IPS DF 6.9 (cell line): ENCODE data around the gene TOGARAM1.

Source experiments
- DNase-seq: peaks from one replicate; pipeline ENCODE4 v3.0.0-alpha.2; 2013; ENCODE audit warnings: low read depth, low spot score
- H3K27ac ChIP-seq: one replicate; pipeline ENCODE4 v1.5.1; 2013; ENCODE audit warnings: low read length, control low read depth
- H3K27me3 ChIP-seq: 2 replicates; pipeline ENCODE4 v1.6.1; 2013; ENCODE audit warnings: mild to moderate bottlenecking, low read length; ENCODE audit not compliant: control insufficient read depth, insufficient read depth
- H3K36me3 ChIP-seq: 2 replicates; pipeline ENCODE4 v1.6.1; 2013; ENCODE audit warnings: low read length; ENCODE audit not compliant: control insufficient read depth, insufficient read depth
- H3K4me1 ChIP-seq: 2 replicates; pipeline ENCODE4 v1.6.1; 2013; ENCODE audit warnings: low read length; ENCODE audit not compliant: control insufficient read depth, insufficient read depth
- H3K4me3 ChIP-seq: 2 replicates; pipeline ENCODE4 v1.5.1; 2013; ENCODE audit warnings: mild to moderate bottlenecking, low read length
- H3K9me3 ChIP-seq: 2 replicates; pipeline ENCODE4 v1.6.1; 2013; ENCODE audit warnings: low read length, inconsistent platforms; ENCODE audit not compliant: control insufficient read depth, insufficient read depth
- WGBS: extraction: QIAGEN DNeasy Blood & Tissue Kit; methylation state at CpG from one replicate; pipeline ENCODE4 v1.1.7; 2013; ENCODE audit warnings: mixed read lengths, missing lambda C conversion rate; ENCODE audit not compliant: insufficient read length, insufficient coverage; 5-methylcytosine and 5-hydroxymethylcytosine counted together

The TOGARAM1 gene

DNA sequence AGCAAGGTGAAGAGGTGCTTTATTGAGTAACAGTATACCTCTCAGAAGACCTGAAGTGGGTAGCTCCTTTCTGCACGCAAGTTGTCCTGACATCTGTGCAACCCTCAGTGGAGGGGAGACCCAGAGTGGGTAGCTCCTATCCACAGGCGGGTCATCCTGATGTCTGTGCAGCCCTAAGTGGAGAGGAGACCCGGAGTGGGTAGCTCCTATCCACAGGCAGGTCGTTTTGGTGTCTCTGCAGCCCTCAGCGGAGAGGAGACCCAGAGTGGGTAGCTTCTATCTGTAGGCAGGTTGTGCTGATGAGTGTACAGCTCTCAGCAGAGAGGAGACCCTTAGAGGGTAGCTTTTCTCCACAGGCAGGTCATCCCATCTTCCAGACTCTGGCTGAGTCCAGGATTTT is 76.9 kb downstream of the TOGARAM1 start:
- WGBS = no CpG with 5 or more reads among the region's 5 CpGs
- DNase-seq = no peak
- peaks cover 2% of the 10 kb centered on the region for H3K9me3 ChIP-seq
- H3K4me1 ChIP-seq = no peaks in the 10 kb centered on the region
- no peak overlapping the region for H3K4me3 ChIP-seq
- no peaks in the 10 kb centered on the region for H3K27me3 ChIP-seq
- no peak overlapping the region for H3K27ac ChIP-seq
- peaks cover 6% of the 10 kb centered on the region for H3K36me3 ChIP-seq

GRCh38 chr14:45039390-45039789 is 77.4 kb downstream of the TOGARAM1 start:
- Histone ChIP-seq H3K4me1 (no peaks in the 10 kb centered on the region), H3K27me3 (no peaks in the 10 kb centered on the region), H3K9me3 (peaks cover 2% of the 10 kb centered on the region), H3K36me3 (peaks cover 6% of the 10 kb centered on the region), H3K27ac (no peak overlapping the region), H3K4me3 (no peak overlapping the region)
- WGBS = no CpG with 5 or more reads among the region's 2 CpGs
- no peak for DNase-seq

DNA sequence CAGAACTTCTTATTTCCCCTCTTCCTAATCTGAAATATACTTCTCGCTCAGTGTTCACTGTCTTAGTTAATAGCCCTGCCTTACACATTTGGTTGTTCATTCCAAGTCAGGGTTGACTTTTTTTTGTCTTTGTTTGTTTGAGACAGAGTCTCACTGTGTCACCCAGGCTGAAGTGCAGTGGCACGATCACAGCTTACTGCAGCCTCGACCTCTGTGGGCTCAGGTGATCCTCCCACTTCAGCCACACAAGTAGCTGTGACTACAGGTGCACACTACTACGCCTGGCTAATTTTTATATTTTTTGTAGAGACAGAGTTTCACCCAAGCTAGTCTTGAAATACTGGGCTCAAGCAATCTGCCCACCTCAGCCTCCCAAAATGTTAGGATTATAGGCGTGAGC is 79.7 kb downstream of the TOGARAM1 start:
- DNase-seq = no peak
- peaks cover 6% of the 10 kb centered on the region for H3K36me3 ChIP-seq
- H3K4me3 ChIP-seq = no peak overlapping the region
- no peak overlapping the region for H3K27ac ChIP-seq
- no CpG with 5 or more reads among the region's 5 CpGs for whole genome bisulfite sequencing
- H3K9me3 ChIP-seq = peaks cover 2% of the 10 kb centered on the region
- H3K27me3 ChIP-seq = no peaks in the 10 kb centered on the region
- no peaks in the 10 kb centered on the region for H3K4me1 ChIP-seq

DNA sequence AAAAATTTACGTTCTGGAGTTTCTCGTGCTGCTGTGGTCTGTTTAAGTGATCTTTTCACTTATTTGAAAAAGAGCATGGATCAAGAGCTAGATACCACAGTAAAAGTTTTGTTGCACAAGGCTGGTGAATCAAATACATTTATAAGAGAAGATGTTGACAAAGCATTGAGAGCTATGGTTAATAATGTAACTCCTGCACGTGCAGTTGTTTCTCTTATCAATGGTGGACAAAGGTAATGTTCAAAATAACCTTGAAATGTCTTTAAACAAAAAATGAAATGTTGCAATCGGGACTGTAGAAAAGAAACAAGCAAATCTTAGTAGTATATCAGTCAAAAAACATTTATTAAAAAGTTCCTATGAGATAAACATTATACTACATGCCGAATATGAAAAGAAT is 82.6 kb downstream of the TOGARAM1 start:
- DNase-seq = no peak
- Histone ChIP-seq H3K27ac (no peak overlapping the region), H3K36me3 (peaks cover 1% of the 10 kb centered on the region), H3K4me1 (no peaks in the 10 kb centered on the region), H3K27me3 (no peaks in the 10 kb centered on the region), H3K9me3 (no peaks in the 10 kb centered on the region), H3K4me3 (no peak overlapping the region)
- no CpG with 5 or more reads among the region's 5 CpGs for WGBS

DNA sequence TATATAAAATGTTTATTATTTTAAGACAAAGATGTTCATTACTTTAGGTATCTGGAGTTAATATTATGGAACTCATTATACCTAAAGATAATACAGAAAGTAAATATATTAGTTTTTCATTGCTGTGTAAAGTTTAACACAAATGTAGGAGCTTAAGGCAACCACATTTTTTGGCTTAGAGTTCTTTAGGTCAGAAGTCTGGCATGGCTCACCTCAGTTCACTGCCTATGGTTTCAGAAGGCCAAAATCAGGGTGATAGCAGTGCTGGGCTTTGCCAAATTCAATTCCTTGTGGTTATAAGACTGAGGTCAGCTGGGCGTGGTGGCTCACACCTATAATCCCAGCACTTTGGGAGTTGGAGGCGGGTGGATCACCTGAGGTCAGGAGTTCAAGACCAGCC is 86.4 kb downstream of the TOGARAM1 start:
- no peaks in the 10 kb centered on the region for H3K36me3 ChIP-seq
- no peaks in the 10 kb centered on the region for H3K9me3 ChIP-seq
- H3K4me1 ChIP-seq = no peaks in the 10 kb centered on the region
- H3K4me3 ChIP-seq = no peak overlapping the region
- DNase-seq = no peak
- H3K27ac ChIP-seq = no peak overlapping the region
- no peaks in the 10 kb centered on the region for H3K27me3 ChIP-seq
- WGBS = no CpG with 5 or more reads among the region's 2 CpGs

- H3K9me3 ChIP-seq = no peaks in the 10 kb centered on the region
- DNase-seq = no peak
Observed at GRCh38 chr14:45051180-45051579, 89.2 kb downstream of the TOGARAM1 start.

DNA sequence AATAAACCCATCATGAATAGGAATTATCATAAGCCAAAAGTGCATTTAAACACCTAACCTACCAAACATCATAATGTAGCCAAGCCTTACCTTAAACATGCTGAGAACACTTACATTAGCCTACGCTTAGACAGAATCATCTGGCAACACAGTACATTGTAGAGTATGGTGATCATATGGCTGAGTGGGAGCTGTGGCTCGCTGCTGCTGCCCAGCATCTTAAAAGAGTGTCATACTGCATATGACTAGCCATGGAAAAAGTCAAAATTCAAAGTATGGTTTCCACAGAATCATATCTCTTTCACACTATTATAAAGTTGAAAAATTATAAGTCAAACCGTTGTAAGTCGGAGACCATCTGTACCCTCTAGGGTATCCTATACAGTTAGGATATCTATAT is 89.9 kb downstream of the TOGARAM1 start:
- no peaks in the 10 kb centered on the region for H3K4me1 ChIP-seq
- no peak overlapping the region for H3K27ac ChIP-seq
- WGBS = no CpG with 5 or more reads among the region's 4 CpGs
- H3K27me3 ChIP-seq = no peaks in the 10 kb centered on the region
- DNase-seq = no peak
- no peaks in the 10 kb centered on the region for H3K9me3 ChIP-seq
- no peak overlapping the region for H3K4me3 ChIP-seq
- H3K36me3 ChIP-seq = no peaks in the 10 kb centered on the region

More at GRCh38 chr14:45051180-45051579, 89.2 kb downstream of the TOGARAM1 start:
- Histone ChIP-seq H3K4me3 (no peak overlapping the region), H3K36me3 (no peaks in the 10 kb centered on the region), H3K27me3 (no peaks in the 10 kb centered on the region), H3K27ac (no peak overlapping the region), H3K4me1 (no peaks in the 10 kb centered on the region)

DNA sequence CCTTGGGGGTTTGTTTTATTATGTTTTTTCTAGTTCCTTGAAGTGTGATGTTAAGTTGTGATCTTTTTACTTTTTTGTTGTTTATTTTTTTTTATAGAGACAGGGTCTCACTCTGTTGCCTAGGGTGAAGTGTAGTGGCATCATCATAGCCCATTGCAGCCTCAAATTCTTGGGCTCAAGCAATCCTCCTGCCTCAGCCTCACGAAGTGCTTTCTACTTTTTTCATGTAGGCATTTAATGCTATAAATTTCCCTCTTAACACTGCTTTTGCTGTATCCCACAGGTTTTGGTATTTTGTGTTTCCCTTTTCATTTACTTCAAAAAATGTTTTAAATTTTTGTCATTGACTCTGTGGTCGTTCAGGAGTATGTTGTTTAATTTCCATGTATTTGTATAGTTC is 95.4 kb downstream of the TOGARAM1 start:
- no peaks in the 10 kb centered on the region for H3K9me3 ChIP-seq
- no peak overlapping the region for H3K27ac ChIP-seq
- H3K4me1 ChIP-seq = no peaks in the 10 kb centered on the region
- WGBS = no CpG with 5 or more reads among the region's 2 CpGs
- H3K27me3 ChIP-seq = no peaks in the 10 kb centered on the region
- H3K4me3 ChIP-seq = no peak overlapping the region
- DNase-seq = no peak
- H3K36me3 ChIP-seq = no peaks in the 10 kb centered on the region

- no peak for DNase-seq
- Histone ChIP-seq H3K27ac (no peak overlapping the region), H3K27me3 (no peaks in the 10 kb centered on the region), H3K36me3 (no peaks in the 10 kb centered on the region), H3K9me3 (no peaks in the 10 kb centered on the region), H3K4me1 (no peaks in the 10 kb centered on the region), H3K4me3 (no peak overlapping the region)
Observed at GRCh38 chr14:45057881-45058364, 95.9 kb downstream of the TOGARAM1 start.

- Histone ChIP-seq H3K4me3 (no peak overlapping the region), H3K36me3 (no peaks in the 10 kb centered on the region), H3K27me3 (no peaks in the 10 kb centered on the region), H3K4me1 (no peaks in the 10 kb centered on the region), H3K27ac (no peak overlapping the region), H3K9me3 (no peaks in the 10 kb centered on the region)
- no peak for DNase-seq
Observed at GRCh38 chr14:45060551-45060950, 98.6 kb downstream of the TOGARAM1 start.

- Histone ChIP-seq H3K4me1 (no peaks in the 10 kb centered on the region), H3K9me3 (no peaks in the 10 kb centered on the region), H3K27ac (no peak overlapping the region), H3K27me3 (no peaks in the 10 kb centered on the region), H3K36me3 (no peaks in the 10 kb centered on the region), H3K4me3 (no peak overlapping the region)
- no peak for DNase-seq
- WGBS = no CpG with 5 or more reads among the region's 3 CpGs
Observed at GRCh38 chr14:45065540-45065939, 103.5 kb downstream of the TOGARAM1 start.
